ENCODE measurements around the gene EAF1. TPM values are rescaled to one million over a fixed set of nuclear protein-coding genes. Genes with fewer than 3 reads are reported as not detected.
"Not testable (repeated sequence)": the region's sequence is repeated elsewhere in the genome, so short reads cannot be mapped to it uniquely, and the experiment has no call there.

Gene EAF1
- total RNA-seq, 1 donor from 2014 or later, result 30.7 TPM

DNA sequence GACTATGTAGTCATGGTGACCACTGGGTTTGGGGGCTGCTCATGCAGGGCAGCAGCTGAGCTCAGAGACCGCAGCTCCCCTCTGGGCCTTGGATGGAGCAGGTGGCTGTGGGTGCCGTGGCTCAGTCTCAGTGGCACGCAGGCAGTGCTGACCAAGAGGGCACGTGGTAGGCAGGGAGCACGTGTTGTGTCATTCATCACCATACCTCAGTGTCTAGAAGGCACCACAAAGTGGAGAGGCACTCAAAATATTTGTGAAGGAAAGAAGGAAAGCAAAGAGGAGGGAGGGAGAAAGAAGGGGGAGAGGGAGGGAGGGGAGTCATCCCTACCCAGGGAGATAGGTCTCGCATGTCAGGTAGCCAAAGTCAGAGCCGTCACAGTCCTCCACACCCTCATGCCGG, 26.1 kb downstream of the EAF1 start:
- DNase-seq, result no peak

DNA sequence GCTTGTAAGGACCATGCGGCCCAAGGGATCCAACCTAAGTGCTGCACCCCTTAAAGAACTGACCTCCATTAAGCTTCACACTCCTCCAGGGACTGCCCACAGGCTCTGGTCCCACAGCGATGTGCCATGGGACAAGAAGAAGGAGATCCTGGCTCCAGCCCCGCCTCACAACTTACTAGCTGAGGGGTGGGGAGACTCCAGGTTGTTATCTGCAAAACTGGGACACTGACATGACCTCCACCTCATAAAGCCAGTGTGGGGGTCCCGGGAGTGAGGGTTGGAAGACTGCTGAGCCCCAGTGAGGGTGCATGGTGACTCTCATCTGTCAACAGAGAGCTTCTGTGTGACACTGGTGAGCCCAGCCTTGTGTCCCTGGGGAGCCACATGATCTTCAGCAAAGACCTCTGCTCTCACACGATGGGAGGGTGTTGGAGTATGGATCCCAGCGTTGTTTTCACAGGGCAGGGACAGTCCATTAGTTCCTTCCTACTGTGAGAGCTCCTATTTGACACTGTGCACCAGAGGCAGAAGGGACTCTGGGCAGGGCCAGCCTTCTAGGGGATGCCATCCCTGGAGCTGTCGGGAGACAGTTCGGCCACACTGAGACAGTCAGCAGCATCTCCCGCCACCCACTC, 26.7 kb downstream of the EAF1 start:
- no peak for DNase-seq

DNA sequence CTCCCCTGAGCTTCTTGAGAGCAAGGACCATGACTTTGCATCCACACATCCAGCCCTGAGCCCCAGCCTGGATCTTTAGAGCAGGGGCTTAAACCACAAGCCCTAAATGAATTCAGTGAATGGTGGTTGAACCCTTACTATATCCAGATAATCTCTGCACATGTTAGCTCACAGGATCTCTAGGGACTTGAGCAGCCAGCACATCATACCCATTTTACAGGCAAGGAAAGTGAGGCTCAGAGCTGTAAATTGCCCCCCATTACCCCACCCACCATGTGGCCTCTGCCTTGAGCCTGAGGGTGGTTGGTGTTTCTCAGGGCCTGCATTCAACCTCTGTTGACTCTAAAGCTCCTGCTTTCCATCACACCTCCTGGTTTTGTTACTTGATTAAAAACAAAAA, 27.6 kb downstream of the EAF1 start:
- no peak for DNase-seq

DNA sequence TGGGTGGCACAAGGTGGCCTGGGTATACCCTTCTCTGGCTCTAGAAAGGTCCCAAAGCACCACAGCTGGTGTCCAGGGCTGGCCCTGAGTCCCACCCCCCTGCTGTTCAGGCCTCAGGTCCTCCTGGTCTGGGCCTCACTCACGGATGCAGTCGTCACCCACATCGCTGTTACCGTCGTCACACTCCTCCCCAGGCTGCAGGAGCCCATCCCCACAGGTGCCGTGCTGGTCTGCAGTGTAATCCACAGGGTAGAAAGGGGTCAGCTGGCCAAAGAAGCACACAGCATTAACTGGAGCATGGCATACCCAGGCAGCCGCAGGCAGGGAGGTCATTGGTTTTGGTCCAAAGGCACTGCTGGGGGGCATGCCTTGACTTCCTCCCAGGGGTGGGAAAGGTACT, 28.4 kb downstream of the EAF1 start:
- DNase-seq, result no peak

DNA sequence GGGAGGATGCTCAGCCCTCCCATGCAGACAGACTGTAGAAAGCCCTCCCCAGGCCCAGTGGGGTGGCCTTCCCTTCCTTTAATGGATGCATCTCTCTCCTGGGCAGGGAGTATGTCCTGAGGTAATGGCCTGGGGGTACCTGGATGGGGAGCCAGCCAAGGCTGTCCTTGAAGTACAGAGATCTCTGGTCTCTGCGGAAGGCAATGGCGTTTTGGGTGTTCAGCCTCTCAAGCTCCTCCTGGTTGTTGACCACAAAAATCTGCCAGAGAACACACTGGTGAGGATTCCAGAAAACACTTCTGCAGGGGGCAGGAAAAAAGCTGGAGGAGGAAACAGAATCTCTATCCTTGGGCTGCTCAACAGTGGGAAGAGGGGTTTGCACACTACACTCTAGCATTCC, 28.9 kb downstream of the EAF1 start:
- no peak for DNase-seq

DNA sequence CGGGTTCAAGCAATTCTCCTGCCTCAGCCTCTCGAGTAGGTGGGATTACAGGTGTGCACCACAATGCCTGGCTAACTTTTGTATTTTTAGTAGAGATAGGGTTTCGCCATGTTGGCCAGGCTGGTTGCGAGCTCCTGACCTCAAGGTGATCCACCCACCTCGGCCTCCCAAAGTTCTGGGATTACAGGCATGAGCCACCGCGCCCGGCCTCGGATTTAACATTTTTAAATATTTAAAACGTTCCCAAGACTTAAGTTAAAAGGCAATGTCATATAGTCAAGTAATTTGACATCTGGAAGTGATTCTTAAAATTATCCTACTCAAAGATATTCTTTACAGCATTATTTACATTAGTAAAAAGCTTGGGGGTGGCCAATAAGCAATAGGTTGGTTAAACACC, 29.5 kb downstream of the EAF1 start:
- DNase-seq, result not testable (repeated sequence)

DNA sequence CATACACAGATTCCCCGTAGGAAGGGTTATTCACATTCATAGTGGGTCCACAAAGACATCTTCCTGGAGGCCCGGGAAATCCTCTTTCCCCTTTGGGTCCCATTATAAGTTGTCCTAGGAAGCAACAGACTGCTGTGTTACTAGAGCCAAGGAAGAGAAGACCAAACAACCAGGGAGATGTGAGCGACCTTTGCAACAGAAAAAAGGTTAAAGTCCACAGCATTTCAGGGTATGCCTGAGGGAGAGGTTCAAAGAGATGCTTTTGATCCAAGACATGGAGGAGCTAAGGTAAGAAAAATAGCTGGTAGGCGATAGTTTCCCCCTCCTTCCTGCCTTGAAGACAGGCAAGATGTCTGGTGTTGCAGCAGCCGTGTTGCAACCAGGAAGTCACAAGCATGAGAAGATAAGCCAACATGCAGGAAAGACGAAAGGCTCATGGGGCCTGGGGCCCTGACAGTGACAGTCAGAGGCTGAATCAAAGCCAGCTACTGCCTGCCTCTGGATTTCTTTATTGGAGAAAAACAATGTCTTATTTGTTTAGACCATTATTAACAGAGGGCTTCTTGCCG, 30.9 kb downstream of the EAF1 start:
- no peak for DNase-seq

DNA sequence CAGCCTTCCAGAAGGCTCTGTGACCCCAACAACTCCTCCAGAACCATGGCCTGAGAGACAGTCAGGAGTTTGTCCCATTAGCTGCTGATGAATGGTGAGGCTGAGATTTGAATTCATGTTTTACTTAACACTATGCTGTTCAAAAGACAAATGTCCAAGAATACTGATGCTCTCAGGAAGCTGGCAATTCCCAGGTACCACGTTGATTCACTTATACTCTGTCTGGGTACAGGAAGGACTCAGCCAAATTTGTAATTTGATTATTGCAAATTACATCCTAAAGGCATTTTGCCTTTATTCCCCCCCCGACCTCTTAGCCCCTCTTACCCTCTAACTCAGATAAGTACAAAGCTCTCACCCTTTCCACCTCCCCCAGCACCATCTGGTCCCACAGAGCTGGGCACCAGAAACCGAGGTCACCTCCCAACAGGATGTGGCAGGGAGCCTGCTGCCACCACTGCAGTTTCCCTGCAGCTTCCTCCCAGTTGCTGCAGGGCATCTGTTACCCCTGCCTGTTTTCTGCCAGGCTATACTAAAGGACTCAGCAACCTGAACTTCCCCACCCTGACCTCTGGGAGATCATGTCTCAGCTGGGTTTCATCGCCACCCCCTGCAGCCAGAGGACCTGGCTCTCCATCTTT, 33.6 kb downstream of the EAF1 start:
- no peak for DNase-seq

DNA sequence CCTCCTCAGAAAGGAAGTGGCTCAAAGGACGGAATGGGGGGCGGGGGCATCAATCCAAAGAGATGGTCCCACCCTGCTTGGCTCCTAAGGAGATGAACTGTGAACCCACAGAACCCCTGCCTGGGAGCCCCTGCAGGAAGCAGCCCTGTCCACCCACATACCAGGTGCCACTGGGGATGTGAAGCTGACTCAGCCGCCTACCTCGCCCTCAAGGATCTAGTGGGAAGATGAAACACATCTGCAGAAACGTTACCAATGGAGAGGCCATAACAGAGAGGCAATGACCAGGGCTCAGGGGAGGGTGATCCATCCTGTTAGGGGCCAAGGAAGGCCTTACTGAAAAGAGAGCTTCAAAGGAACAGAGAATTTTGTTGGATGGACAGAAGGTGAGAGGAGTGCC, 35.1 kb downstream of the EAF1 start:
- no peak for DNase-seq

DNA sequence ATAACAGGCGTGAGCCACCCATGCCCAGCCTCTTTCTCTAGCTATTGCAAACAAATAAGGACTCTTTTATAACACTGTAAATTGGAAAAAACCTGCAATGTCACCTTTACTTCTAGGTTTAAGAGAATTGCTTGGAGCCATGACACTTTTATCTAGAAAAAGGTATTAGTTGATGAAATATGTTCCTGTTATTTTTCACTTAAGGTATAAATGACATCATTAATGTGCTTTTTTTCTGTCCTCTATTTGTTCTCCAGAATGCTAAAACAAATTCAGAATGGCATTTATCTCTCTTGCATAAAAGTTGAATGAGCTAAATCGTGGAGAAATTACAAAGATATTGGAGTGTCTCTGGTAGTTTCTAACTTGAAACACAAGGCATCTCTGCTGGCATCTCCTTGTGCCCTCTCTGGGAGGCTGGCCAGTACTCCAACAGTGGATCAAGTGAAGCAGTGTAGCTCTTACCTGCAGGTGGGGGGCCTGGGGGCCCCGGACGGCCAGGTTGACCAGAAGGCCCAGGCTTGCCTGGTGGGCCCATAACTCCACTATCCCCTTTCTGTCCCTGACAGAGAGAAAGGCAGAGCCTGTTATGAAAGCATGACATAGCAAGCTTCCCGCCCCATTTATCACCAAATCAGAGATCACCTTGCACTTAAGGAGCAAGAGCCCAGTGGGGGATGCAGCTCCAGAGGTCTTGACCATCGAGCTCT, 38.6 kb downstream of the EAF1 start:
- no peak for DNase-seq

DNA sequence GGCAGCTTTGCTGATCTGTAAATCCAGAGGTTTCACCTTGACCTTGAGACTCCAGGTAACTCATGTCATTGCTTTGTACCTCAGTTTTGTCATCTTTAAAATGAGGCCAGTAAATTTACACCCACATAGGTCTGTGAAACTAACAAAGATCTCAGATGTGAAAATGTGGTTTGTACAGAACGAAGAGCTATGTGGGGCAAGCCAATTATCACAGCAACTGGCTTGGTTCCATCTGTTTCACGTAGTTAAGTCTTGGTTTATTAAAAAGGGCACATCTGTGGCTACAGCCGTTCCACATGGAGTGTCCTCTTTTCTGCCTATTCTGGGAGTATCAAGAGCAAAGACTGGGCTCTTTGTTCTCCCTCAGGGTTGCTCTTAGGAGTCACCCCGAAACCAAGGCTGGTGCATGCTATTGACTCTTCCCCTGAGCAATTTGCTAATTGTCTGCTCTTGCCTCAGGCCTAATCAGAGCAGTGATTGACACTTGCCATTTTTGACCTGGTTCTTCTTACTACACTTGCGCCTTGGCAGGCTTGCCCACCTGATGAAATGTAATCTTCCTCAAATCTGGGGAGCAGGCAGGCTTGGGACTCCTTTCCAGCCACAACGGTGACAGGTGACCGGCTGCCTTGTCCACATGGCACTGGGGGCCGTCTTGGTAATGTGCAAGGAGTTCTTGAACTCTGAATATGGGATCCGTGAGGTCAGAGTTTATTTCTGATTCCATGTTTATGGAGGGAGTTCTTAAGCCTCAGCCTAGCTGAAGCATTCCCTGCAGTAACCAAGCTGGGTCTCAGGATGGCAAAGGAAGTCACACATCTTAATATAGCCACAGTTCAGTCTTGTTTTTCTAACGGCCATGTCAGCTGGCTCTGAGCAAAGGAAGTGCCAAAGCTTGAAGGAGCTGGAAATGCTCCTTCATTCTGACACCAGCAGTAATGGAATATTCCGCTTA, 40.1 kb downstream of the EAF1 start:
- no peak for DNase-seq

DNA sequence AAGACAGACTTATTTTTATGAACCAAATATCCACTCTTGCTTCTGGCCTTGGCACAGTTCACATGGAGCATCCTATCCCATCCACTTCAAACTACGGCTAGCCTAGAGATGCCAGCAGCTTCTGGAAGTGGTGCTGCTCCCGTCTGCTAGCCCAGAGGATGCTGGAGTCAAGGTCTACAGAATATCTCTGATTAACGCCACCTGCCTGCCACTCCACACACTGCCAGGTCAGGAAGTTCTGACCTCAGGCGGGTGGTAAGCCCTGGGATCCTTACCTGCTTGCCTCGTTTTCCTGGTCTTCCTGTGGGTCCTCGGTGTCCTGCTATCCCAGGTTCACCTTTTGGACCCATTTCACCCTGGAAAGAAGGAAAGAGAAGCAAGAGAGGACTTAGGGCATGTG, 42.9 kb downstream of the EAF1 start:
- no peak for DNase-seq

DNA sequence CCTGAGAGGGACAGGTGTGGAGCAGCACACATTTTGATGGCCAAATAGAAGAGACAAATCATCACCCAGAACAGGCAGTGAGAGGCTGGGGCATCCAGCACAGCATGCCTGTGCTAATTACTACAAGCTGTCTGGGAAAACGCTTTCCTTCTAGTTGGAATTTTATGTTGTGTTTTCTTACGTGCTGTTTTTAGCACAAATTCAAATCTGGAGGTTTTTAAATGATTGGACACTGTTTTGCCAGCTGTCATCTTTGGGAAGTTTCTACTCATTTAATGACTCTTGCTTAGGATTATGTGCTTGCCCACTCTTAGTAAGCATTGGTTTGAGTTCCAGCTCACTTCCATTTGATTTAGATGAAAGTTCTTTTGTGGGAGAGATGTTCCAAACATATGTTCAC, 43.5 kb downstream of the EAF1 start:
- no peak for DNase-seq

DNA sequence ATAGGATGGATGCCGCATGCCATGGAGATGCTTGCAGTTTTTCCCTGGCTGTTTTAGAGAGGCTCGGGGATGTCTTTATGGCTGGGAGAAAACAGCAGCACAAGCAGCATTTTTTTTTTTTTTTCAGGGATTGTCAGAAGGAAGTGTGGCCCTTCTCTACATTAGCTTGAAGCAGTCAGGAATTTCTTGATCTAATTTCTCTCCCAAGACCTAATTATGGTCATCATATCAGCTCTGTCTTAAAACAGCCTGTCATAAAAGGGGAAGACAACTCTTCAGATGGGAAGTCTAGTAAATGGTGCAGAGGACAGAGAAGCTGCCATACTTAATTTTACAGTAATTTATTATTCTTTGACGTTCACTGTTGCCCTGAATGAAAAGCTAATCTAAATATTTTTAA, 44.5 kb downstream of the EAF1 start:
- DNase-seq, result no peak

DNA sequence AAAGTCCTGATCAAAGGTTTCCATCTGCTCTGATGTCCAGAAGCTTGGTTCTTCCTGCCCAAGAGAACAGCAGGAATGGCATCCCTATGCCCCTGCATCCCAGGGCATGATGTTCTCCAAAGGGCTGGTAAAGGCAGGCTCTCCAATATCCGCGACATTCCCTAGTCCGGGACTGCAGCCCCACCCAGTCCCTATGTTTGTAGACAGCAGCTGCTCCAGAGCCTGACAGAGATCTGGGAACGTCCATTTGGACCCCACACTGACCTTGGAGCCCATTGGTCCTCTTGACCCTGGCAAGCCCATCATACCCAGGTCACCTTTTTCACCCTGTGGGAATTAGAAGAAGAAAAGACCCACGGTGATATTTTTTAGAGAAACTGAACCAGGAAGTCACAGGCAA, 47.8 kb downstream of the EAF1 start:
- no peak for DNase-seq

DNA sequence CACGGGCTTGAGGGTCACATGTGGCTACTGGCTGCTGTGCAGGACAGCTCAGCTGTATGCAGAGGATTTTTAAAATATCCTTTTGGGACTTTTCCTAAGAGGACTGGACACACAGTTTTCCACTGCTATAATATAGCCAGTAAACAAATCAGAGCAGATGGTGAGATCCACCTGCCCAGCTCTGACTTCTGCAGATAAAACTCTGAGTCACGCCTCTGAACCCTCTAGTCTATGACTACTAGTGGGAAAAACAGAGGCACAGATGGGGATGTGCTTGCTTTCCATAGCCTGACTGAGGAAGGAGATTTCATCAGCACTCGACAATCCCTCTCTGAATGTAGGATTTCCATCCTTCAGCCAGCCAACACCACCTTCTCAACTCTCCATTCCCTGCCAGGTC, 49.0 kb downstream of the EAF1 start:
- DNase-seq, result peak; percentile 30

DNA sequence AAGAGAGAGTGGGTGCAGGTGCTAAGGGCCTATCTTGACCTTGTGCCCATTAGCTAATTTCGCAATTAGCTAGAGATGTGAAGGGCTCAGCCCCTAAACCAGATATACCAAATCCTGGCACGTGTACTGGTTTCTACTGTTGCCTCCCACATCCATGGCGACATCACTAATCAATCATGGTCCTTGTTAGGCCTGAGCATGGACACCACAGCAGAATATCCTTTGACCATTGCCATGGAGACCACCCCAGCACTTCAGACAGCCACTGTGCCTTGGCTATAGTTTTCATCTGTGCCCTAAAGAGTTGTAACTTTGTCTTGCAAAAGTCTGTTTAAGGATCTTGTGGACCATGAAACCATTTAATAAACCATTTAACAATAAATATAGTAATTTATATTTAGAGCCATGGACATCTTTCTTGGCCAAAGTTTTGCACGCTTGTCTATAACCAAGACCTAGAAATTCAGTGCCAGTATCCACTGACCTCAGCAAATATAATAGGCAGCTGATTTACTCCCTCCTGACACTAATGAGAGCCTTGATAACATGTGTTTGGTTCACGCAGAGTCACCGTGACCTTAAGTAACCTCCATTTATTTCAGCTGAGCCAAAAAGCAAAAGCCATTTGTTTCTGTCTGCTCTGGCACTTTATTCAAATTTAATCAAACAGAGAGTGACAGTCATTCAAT, 50.7 kb downstream of the EAF1 start:
- DNase-seq, result no peak

DNA sequence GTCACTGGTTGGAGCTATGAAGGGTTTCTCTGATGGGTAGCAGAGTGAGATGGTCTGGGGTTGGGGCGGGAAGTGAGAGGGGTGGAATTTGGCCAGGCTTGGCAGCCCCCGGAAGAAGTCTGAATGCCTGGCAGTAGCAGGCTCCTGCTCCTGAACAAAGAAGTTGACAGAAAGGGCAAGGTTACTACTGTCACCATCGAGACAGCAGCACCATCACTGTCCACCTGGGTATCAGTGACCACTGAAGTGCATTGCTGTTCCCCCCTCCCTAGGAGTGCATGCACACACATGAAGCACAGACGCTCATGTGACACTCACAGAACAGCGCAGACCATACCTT, 51.2 kb downstream of the EAF1 start:
- DNase-seq, result no peak

DNA sequence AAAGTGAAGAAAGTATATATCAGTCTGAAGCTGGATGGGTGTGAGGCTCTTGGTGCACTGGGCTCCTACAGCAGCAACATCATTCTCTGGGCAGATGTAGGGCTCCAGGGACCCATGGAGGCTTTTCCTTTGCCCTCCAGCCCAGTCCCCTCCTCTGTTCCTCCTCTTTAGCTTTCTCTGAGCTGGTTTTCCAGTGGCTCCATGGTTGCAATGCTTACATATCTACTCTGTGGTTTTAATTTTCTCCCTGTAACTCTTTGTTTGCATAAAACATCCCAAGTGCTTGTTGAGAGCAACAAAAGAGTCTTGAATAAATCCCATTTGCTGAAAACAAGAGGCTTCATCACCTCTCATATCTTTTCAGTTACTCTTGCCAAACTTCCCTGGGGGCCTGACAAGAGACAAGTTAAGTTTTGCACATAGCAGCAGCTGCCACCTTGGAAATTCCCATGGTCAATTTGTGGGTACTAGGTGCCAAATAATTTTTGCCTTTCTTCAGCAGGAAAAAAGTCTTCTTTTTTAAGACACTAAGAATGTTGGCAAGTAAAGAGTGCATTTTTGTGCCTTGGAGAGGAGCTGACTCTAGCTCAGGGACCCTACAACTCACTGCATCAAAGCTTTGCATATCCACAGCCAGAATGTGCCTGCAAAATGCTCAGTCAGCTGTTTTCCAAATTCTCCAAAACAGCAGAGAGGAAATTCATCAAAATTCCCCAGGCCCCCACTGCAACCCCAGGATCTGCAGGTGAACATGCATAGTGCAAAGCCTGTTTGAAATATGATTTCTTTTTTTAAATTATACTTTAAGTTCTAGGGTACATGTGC, 52.2 kb downstream of the EAF1 start:
- DNase-seq, result no peak

DNA sequence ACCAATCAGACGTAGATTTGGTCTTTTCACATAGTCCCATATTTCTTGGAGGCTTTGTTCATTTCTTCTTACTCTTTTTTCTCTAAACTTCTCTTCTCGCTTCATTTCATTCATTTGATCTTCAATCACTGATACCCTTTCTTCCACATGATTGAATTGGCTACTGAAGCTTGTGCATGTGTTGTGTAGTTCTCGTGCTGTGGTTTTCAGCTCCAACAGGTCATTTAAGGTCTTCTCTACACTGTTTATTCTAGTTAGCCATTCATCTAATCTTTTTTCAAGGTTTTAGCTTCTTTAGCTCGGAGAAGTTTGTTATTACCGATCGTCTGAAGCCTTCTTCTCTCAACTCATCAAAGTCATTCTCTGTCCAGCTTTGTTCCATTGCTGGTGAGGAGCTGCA, 57.2 kb downstream of the EAF1 start:
- DNase-seq, result not testable (repeated sequence)

DNA sequence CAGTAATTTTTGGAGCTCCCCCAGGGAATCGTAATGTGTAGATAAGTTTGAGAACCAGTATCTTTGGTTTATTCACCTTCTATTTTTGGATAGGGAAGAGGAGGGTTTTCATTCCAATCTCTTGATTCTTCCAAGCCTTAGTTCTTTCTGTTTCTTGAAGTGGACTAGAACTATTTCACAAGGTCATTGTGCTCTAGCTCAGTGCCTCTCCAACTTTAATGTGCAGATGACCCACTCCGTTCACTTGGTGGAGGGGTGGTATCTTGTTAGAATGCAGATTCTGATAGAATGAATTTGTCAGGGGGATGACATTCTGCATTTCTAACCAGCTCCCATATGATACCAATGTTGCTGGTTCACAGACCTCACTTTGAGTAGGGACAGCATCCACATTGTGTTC, 58.6 kb downstream of the EAF1 start:
- DNase-seq, result no peak
